NCI-H748 (cell line): ENCODE results near the gene CD200R1L.
"Not testable (repeated sequence)": the region's sequence is repeated elsewhere in the genome, so short reads cannot be mapped to it uniquely, and the experiment has no call there.

Experiments used
- DNase-seq: peaks from one replicate; lab custom pipeline; 2025; ENCODE audit not compliant: unreplicated experiment; lab: John Stamatoyannopoulos, UW

Gene CD200R1L

GRCh38 chr3:112846764-112847163 lies at the start of gene CD200R1L:
Gene CD200R1L, minus strand, starts transcription at chr3:112846864. Its CDS starts 17,497 bp downstream, at chr3:112829367.
- DNase-seq: no peak

GRCh38 chr3:112894258-112894657 lies 47.6 kb upstream of the CD200R1L start:
- no peak for DNase-seq

- no peak for DNase-seq
These were observed 42.7 kb upstream of the CD200R1L start for GRCh38 chr3:112889357-112889756.

GRCh38 chr3:112888381-112889085 lies 41.9 kb upstream of the CD200R1L start:
- no peak for DNase-seq

GRCh38 chr3:112884678-112885290 lies 38.1 kb upstream of the CD200R1L start:
- no peak for DNase-seq

GRCh38 chr3:112881891-112882290 lies 35.2 kb upstream of the CD200R1L start:
- no peak for DNase-seq

GRCh38 chr3:112875561-112875960 lies 28.9 kb upstream of the CD200R1L start:
- DNase-seq: no peak

- DNase-seq: no peak
These were observed 28.1 kb upstream of the CD200R1L start for GRCh38 chr3:112874725-112875124.

- no peak for DNase-seq
These were observed 27.0 kb upstream of the CD200R1L start for GRCh38 chr3:112873632-112874031.

GRCh38 chr3:112871735-112872134 lies 25.1 kb upstream of the CD200R1L start:
- no peak for DNase-seq

- DNase-seq: no peak
These were observed 19.1 kb upstream of the CD200R1L start for GRCh38 chr3:112865757-112866156.

- no peak for DNase-seq
These were observed 14.2 kb upstream of the CD200R1L start for GRCh38 chr3:112860898-112861297.

GRCh38 chr3:112858410-112859069 lies 11.9 kb upstream of the CD200R1L start:
- DNase-seq: no peak

GRCh38 chr3:112857526-112857925 lies 10.9 kb upstream of the CD200R1L start:
- DNase-seq: no peak

GRCh38 chr3:112856537-112856936 lies 9.9 kb upstream of the CD200R1L start:
- DNase-seq: no peak

- no peak for DNase-seq
These were observed 9.2 kb upstream of the CD200R1L start for GRCh38 chr3:112855883-112856282.

- not testable (repeated sequence) for DNase-seq
These were observed 8.4 kb upstream of the CD200R1L start for GRCh38 chr3:112855074-112855473.

GRCh38 chr3:112848196-112848595 lies 1.5 kb upstream of the CD200R1L start:
- DNase-seq: no peak

GRCh38 chr3:112847692-112848091 lies 1.0 kb upstream of the CD200R1L start:
- DNase-seq: no peak

- no peak for DNase-seq
These were observed 892 bp downstream of the CD200R1L start for GRCh38 chr3:112845772-112846171.

- no peak for DNase-seq
These were observed 17.6 kb downstream of the CD200R1L start for GRCh38 chr3:112829046-112829445.
